ENCODE data around the gene KCNQ1OT1.

KCNQ1OT1 gene

DNA sequence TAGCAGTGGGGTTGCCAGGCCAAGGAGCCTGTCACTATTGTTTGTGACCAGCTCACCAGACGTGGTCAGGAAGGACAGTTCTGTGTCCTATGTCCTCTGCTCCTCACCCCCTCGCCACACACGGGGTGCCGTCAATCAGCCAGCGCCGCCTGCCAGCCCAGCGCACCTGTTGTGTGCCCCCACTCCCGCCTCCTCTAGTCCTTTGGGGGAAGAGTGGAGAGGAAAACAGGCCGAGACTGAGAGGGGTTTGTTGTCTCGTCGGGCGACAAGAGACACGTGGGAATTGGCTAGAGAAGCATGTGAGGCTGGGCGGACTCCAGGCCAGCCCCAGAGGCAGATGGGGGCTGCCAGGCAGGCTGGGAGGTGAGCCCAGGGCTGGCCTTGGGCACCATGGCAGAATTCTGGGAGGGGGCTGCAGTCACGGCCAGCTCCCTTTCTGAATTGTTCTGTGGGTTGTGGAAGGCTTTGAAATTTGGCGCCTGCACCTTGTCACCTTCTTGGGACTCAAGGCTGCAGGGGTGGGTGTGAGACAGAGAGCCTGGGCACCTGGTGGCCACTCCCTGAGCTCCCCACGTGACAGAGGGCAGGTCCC, 3.1 kb upstream of the KCNQ1OT1 start:
- WGBS, result 86% methylated on average over 17 of the region's 17 CpGs
- H3K36me3 ChIP-seq (ENCODE audit: control insufficient read depth in 1 of 2, insufficient read depth in 2 of 2, low read depth in 1 of 2, low read length in 2 of 2), result peaks cover 0 to 3% of the 10 kb centered on the region in 2 experiments
- H2BK120ac ChIP-seq (ENCODE audit: low read depth, low read length), result no peak overlapping the region
- H2AFZ ChIP-seq (ENCODE audit: low read depth, low read length), result no peak overlapping the region
- peaks cover 0 to 31% of the 10 kb centered on the region in 2 experiments for H3K27me3 ChIP-seq (ENCODE audit: control insufficient read depth in 1 of 2, insufficient read depth in 1 of 2, low read length in 2 of 2)
- no peaks in the 10 kb centered on the region for H3K79me1 ChIP-seq (replicated peaks; ENCODE audit: low read length, poor library complexity, severe bottlenecking)
- H3K4ac ChIP-seq (ENCODE audit: low read depth in 1 of 2, low read length in 2 of 2), result peak overlapping the region; percentile 9 to 52
- DNase-seq, result no peak
- no peak overlapping the region for H3K4me3 ChIP-seq (ENCODE audit: insufficient read depth in 1 of 2, low read depth in 1 of 2, low read length in 2 of 2)
- H4K91ac ChIP-seq (ENCODE audit: low read length), result peak overlapping the region; percentile 77
- H2BK12ac ChIP-seq (ENCODE audit: low read length in 2 of 2), result peak overlapping the region; percentile 73 to 97
- no peak overlapping the region for H3K9ac ChIP-seq (ENCODE audit: low read length)
- H3K14ac ChIP-seq (ENCODE audit: low read length in 2 of 2), result peak overlapping the region in 1 of 2 experiments; percentile 35
- peak overlapping the region; percentile 28 to 37 for H3K18ac ChIP-seq (ENCODE audit: low read depth in 1 of 2, low read length in 2 of 2)
- H2BK5ac ChIP-seq (ENCODE audit: low read depth, low read length, poor library complexity, severe bottlenecking), result no peak overlapping the region
- H3K23ac ChIP-seq (ENCODE audit: low read length in 2 of 2), result peak overlapping the region in 1 of 2 experiments; percentile 23
- peaks cover 6% of the 10 kb centered on the region for H3K9me3 ChIP-seq (ENCODE audit: control insufficient read depth, low read length)
- H3K27ac ChIP-seq (ENCODE audit: low read length, poor library complexity, severe bottlenecking), result no peak overlapping the region
- peak overlapping the region; percentile 77 for H2AK5ac ChIP-seq (ENCODE audit: low read length, severe bottlenecking)
- peaks cover 29% of the 10 kb centered on the region for H3K4me1 ChIP-seq (ENCODE audit: control insufficient read depth, insufficient read depth, low read depth, low read length)
- H2BK15ac ChIP-seq (ENCODE audit: low read depth, poor library complexity, severe bottlenecking), result peak overlapping the region; percentile 83
- no peak overlapping the region for H3K4me2 ChIP-seq (ENCODE audit: low read length, poor library complexity, severe bottlenecking)
- H4K8ac ChIP-seq (ENCODE audit: low read length), result peak overlapping the region; percentile 19

DNA sequence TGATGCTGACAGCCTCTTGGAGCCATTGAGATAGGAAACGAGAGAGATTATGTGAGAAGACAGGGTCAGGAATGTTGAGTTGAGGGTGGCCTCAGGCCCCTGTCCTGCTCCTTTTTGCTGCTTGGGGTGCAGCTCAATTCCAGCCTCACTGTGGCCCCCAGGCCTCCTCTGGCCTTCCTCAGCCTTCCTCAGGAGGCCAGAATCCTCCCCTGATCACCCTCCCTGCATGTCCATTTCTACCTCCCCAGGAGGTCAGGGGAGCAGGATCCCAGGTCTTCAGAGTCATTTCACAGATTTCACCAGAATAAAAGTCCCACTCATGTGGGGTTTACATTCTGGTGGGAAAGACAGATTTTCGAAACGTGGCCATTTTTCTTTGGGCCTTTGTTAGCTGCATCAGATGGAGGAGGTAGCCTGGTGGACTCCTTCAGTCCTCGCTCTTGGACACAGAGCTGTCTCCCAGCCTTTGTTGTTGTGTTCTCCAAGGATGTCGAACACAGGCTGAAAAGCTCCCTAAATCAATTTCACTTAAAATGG, 2.2 kb upstream of the KCNQ1OT1 start:
- H3K9me3 ChIP-seq (ENCODE audit: control insufficient read depth, low read length), result peaks cover 6% of the 10 kb centered on the region
- H3K14ac ChIP-seq (ENCODE audit: low read length in 2 of 2), result no peak overlapping the region
- H2AFZ ChIP-seq (ENCODE audit: low read depth, low read length), result no peak overlapping the region
- H3K4me3 ChIP-seq (ENCODE audit: insufficient read depth in 1 of 2, low read depth in 1 of 2, low read length in 2 of 2), result no peak overlapping the region
- H4K91ac ChIP-seq (ENCODE audit: low read length), result no peak overlapping the region
- peak overlapping the region; percentile 38 to 65 for H2BK12ac ChIP-seq (ENCODE audit: low read length in 2 of 2)
- H3K36me3 ChIP-seq (ENCODE audit: control insufficient read depth in 1 of 2, insufficient read depth in 2 of 2, low read depth in 1 of 2, low read length in 2 of 2), result peaks cover 0 to 3% of the 10 kb centered on the region in 2 experiments
- no peak overlapping the region for H3K4me2 ChIP-seq (ENCODE audit: low read length, poor library complexity, severe bottlenecking)
- peaks cover 29% of the 10 kb centered on the region for H3K4me1 ChIP-seq (ENCODE audit: control insufficient read depth, insufficient read depth, low read depth, low read length)
- H2BK120ac ChIP-seq (ENCODE audit: low read depth, low read length), result no peak overlapping the region
- no peak overlapping the region for H3K9ac ChIP-seq (ENCODE audit: low read length)
- peaks cover 0 to 29% of the 10 kb centered on the region in 2 experiments for H3K27me3 ChIP-seq (ENCODE audit: control insufficient read depth in 1 of 2, insufficient read depth in 1 of 2, low read length in 2 of 2)
- no peak overlapping the region for H2BK15ac ChIP-seq (ENCODE audit: low read depth, poor library complexity, severe bottlenecking)
- H3K23ac ChIP-seq (ENCODE audit: low read length in 2 of 2), result no peak overlapping the region
- no peak overlapping the region for H2BK5ac ChIP-seq (ENCODE audit: low read depth, low read length, poor library complexity, severe bottlenecking)
- no peaks in the 10 kb centered on the region for H3K79me1 ChIP-seq (replicated peaks; ENCODE audit: low read length, poor library complexity, severe bottlenecking)
- peak overlapping the region in 1 of 2 experiments; percentile 1 for H3K4ac ChIP-seq (ENCODE audit: low read depth in 1 of 2, low read length in 2 of 2)
- H3K18ac ChIP-seq (ENCODE audit: low read depth in 1 of 2, low read length in 2 of 2), result no peak overlapping the region
- peak overlapping the region; percentile 11 for H2AK5ac ChIP-seq (ENCODE audit: low read length, severe bottlenecking)
- H3K27ac ChIP-seq (ENCODE audit: low read length, poor library complexity, severe bottlenecking), result no peak overlapping the region
- H4K8ac ChIP-seq (ENCODE audit: low read length), result no peak overlapping the region
- 98% methylated on average over 4 of the region's 5 CpGs for WGBS
- no peak for DNase-seq

- Histone ChIP-seq H2BK12ac (ENCODE audit: low read length in 2 of 2) (peak overlapping the region; percentile 38 to 54), H2BK15ac (ENCODE audit: low read depth, poor library complexity, severe bottlenecking) (no peak overlapping the region), H3K4me1 (ENCODE audit: control insufficient read depth, insufficient read depth, low read depth, low read length) (peaks cover 30% of the 10 kb centered on the region), H3K4me3 (ENCODE audit: insufficient read depth in 1 of 2, low read depth in 1 of 2, low read length in 2 of 2) (peak overlapping the region in 1 of 2 experiments; percentile 76), H4K91ac (ENCODE audit: low read length) (peak overlapping the region; percentile 70), H2BK120ac (ENCODE audit: low read depth, low read length) (no peak overlapping the region), H3K4me2 (ENCODE audit: low read length, poor library complexity, severe bottlenecking) (peak overlapping the region; percentile 66), H2AK5ac (ENCODE audit: low read length, severe bottlenecking) (peak overlapping the region; percentile 30), H2BK5ac (ENCODE audit: low read depth, low read length, poor library complexity, severe bottlenecking) (no peak overlapping the region), H4K8ac (ENCODE audit: low read length) (peak overlapping the region; percentile 75), H3K9ac (ENCODE audit: low read length) (peak overlapping the region; percentile 89), H3K23ac (ENCODE audit: low read length in 2 of 2) (no peak overlapping the region), H3K27ac (ENCODE audit: low read length, poor library complexity, severe bottlenecking) (peak overlapping the region; percentile 52), H3K4ac (ENCODE audit: low read depth in 1 of 2, low read length in 2 of 2) (peak overlapping the region; percentile 19 to 36), H3K9me3 (ENCODE audit: control insufficient read depth, low read length) (peaks cover 2% of the 10 kb centered on the region), H3K36me3 (ENCODE audit: control insufficient read depth in 1 of 2, insufficient read depth in 2 of 2, low read depth in 1 of 2, low read length in 2 of 2) (peaks cover 0 to 3% of the 10 kb centered on the region in 2 experiments), H3K79me1 (replicated peaks; ENCODE audit: low read length, poor library complexity, severe bottlenecking) (no peaks in the 10 kb centered on the region), H3K14ac (ENCODE audit: low read length in 2 of 2) (peak overlapping the region in 1 of 2 experiments; percentile 6), H3K18ac (ENCODE audit: low read depth in 1 of 2, low read length in 2 of 2) (peak overlapping the region; percentile 23 to 55), H3K27me3 (ENCODE audit: control insufficient read depth in 1 of 2, insufficient read depth in 1 of 2, low read length in 2 of 2) (peaks cover 0 to 29% of the 10 kb centered on the region in 2 experiments), H2AFZ (ENCODE audit: low read depth, low read length) (no peak overlapping the region)
- 81% methylated on average over 7 of the region's 7 CpGs for WGBS
- no peak for DNase-seq
Observed at GRCh38 chr11:2701230-2701629, 1.4 kb upstream of the KCNQ1OT1 start.

DNA sequence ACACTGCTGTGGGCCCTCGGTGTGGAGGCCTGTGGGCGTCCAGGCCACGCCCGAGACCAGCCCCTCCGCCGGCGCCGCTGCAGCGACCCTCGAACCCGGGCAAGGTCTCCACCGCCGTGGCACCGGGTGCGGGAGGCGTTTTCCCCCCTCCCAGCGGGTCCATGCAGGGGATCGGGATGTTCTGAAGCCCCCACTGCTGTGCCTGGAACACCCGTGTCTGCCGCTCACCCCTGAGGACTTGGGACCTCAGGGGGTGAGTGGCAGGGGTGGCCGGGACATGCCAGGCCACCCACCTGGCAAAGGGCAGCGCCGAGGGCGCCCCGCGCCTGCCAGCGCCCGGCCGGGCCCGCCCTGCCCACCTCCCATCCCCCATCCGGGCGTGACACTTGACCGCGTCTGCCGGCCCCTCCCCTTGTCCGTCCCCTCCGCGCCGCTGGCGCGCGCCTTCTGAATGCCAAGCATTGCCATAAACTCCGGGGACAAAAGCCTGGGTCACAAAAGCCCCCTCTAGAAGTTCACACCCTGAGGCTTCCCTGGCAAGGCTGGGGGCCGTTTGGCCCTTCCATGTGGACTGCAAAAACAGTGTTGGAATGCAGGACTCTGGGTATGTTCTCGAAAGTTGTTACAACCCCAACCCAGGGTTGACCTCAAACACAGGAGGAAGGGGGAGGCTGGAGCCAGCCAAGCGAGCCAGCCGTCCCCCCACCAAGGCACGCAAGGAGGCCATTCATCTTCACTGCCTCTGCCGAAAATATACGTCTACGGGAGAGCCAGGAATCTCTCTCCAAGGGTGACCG, 819 bp upstream of the KCNQ1OT1 start:
- H3K4me2 ChIP-seq (ENCODE audit: low read length, poor library complexity, severe bottlenecking), result peak overlapping the region; percentile 66
- H2BK120ac ChIP-seq (ENCODE audit: low read depth, low read length), result peak overlapping the region; percentile 89
- peak overlapping the region in 1 of 2 experiments; percentile 98 for H3K14ac ChIP-seq (ENCODE audit: low read length in 2 of 2)
- 50% methylated on average over 52 of the region's 52 CpGs for WGBS
- peak overlapping the region; percentile 52 for H3K27ac ChIP-seq (ENCODE audit: low read length, poor library complexity, severe bottlenecking)
- H3K79me1 ChIP-seq (replicated peaks; ENCODE audit: low read length, poor library complexity, severe bottlenecking), result no peaks in the 10 kb centered on the region
- H2BK12ac ChIP-seq (ENCODE audit: low read length in 2 of 2), result peak overlapping the region in 1 of 2 experiments; percentile 37
- peak overlapping the region; percentile 89 for H2AK5ac ChIP-seq (ENCODE audit: low read length, severe bottlenecking)
- peak overlapping the region in 1 of 2 experiments; percentile 56 for H3K23ac ChIP-seq (ENCODE audit: low read length in 2 of 2)
- H3K4ac ChIP-seq (ENCODE audit: low read depth in 1 of 2, low read length in 2 of 2), result peak overlapping the region; percentile 90 to 97
- H4K91ac ChIP-seq (ENCODE audit: low read length), result peak overlapping the region; percentile 97
- DNase-seq, result peak; percentile 59
- H3K4me3 ChIP-seq (ENCODE audit: insufficient read depth in 1 of 2, low read depth in 1 of 2, low read length in 2 of 2), result peak overlapping the region; percentile 60 to 76
- H3K9me3 ChIP-seq (ENCODE audit: control insufficient read depth, low read length), result no peaks in the 10 kb centered on the region
- H3K36me3 ChIP-seq (ENCODE audit: control insufficient read depth in 1 of 2, insufficient read depth in 2 of 2, low read depth in 1 of 2, low read length in 2 of 2), result peaks cover 0 to 3% of the 10 kb centered on the region in 2 experiments
- H3K9ac ChIP-seq (ENCODE audit: low read length), result peak overlapping the region; percentile 89
- H3K18ac ChIP-seq (ENCODE audit: low read depth in 1 of 2, low read length in 2 of 2), result peak overlapping the region; percentile 78 to 94
- peak overlapping the region; percentile 82 for H2BK15ac ChIP-seq (ENCODE audit: low read depth, poor library complexity, severe bottlenecking)
- peaks cover 0 to 29% of the 10 kb centered on the region in 2 experiments for H3K27me3 ChIP-seq (ENCODE audit: control insufficient read depth in 1 of 2, insufficient read depth in 1 of 2, low read length in 2 of 2)
- H4K8ac ChIP-seq (ENCODE audit: low read length), result peak overlapping the region; percentile 97
- peaks cover 30% of the 10 kb centered on the region for H3K4me1 ChIP-seq (ENCODE audit: control insufficient read depth, insufficient read depth, low read depth, low read length)
- H2BK5ac ChIP-seq (ENCODE audit: low read depth, low read length, poor library complexity, severe bottlenecking), result peak overlapping the region; percentile 77
- H2AFZ ChIP-seq (ENCODE audit: low read depth, low read length), result peak overlapping the region; percentile 43

All from mesenchymal stem cell (in vitro differentiated cells and primary cell).